Left ventricle myocardium inferior (tissue), 1 donor: ENCODE measurements around the gene CFAP157. TPM values are rescaled to one million over a fixed set of nuclear protein-coding genes. Genes with fewer than 3 reads are reported as not detected.

Experiments
- DNase-seq: peaks from one replicate; pipeline ENCODE4 v3.0.0-alpha.2; 2020
- H3K27ac ChIP-seq: fragments of 200-600 bp; replicated peaks from 2 replicates; pipeline ENCODE4 v1.8.0; 2021
- H3K27me3 ChIP-seq: fragments of 200-600 bp; 2 replicates; pipeline ENCODE4 v1.8.0; 2021; ENCODE audit warnings: low read depth
- H3K36me3 ChIP-seq: fragments of 200-600 bp; 2 replicates; pipeline ENCODE4 v1.8.0; 2021
- H3K4me1 ChIP-seq: fragments of 200-600 bp; 2 replicates; pipeline ENCODE4 v1.8.0; 2021
- H3K4me3 ChIP-seq: fragments of 200-600 bp; 2 replicates; pipeline ENCODE4 v1.8.0; 2021; ENCODE audit warnings: mild to moderate bottlenecking, moderate library complexity
- H3K9me3 ChIP-seq: fragments of 200-600 bp; replicated peaks from 2 replicates; pipeline ENCODE4 v1.8.0; 2021
- intact Hi-C: fragments of 100-400 bp; cut with micrococcal nuclease; formaldehyde crosslinking; loops from one replicate; pipeline ENCODE4 v1.11.0; 2022
- total RNA-seq: library from RNA; stranded (reverse); fragmentation: NEBNext Ultra II Directional; extraction: Animal tissue kit (Norgen Biotek cat#: 25700); gene quantifications from one replicate; pipeline ENCODE4 v1.2.1, GENCODE V29; 2021
- TF ChIP-seq, protein P1 (sequence below): fragments of 200-600 bp; IDR thresholded peaks from 2 replicates; pipeline ENCODE4 v1.8.0; 2021; ENCODE audit warnings: antibody characterized with exemption, mild to moderate bottlenecking, borderline replicate concordance
- donor health status: DM: no; HTN: yes; CAD: no; lungs with severe emphysema.

Gene CFAP157
- total RNA-seq, 1 donor from 2014 or later: not detected

DNA sequence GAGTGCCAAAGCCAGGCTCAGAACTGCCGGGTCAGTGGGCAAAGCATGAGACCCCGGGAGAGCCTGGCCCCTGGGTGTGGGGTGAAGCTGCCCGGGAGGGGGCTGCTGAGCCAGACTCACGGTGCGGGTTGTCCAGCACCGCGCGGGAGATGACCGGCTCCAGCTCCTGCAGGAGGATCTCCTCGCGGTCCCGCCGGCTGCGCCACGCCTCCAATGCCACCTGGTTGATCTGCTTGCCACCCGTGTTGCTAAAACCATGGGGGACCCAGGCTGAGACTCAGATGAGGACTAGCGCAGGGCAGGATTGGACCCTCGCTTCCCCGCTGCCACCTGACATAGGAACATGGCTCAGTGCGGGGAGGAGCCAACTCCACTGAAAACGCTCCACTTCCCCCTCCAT, 25.7 kb downstream of the CFAP157 start:
- Histone ChIP-seq H3K9me3 (no peaks in the 10 kb centered on the region), H3K4me3 (no peak overlapping the region), H3K4me1 (peaks cover 27% of the 10 kb centered on the region), H3K36me3 (peaks cover 22% of the 10 kb centered on the region), H3K27ac (no peak overlapping the region), H3K27me3 (no peaks in the 10 kb centered on the region)
- TF ChIP-seq, protein P1, sequence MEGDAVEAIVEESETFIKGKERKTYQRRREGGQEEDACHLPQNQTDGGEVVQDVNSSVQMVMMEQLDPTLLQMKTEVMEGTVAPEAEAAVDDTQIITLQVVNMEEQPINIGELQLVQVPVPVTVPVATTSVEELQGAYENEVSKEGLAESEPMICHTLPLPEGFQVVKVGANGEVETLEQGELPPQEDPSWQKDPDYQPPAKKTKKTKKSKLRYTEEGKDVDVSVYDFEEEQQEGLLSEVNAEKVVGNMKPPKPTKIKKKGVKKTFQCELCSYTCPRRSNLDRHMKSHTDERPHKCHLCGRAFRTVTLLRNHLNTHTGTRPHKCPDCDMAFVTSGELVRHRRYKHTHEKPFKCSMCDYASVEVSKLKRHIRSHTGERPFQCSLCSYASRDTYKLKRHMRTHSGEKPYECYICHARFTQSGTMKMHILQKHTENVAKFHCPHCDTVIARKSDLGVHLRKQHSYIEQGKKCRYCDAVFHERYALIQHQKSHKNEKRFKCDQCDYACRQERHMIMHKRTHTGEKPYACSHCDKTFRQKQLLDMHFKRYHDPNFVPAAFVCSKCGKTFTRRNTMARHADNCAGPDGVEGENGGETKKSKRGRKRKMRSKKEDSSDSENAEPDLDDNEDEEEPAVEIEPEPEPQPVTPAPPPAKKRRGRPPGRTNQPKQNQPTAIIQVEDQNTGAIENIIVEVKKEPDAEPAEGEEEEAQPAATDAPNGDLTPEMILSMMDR: no peak
- intact Hi-C loops: loop anchor here (5.0 kb wide), 1 partner anchor 140 kb away; no protein-coding TSS in a partner anchor
- DNase-seq: no peak

DNA sequence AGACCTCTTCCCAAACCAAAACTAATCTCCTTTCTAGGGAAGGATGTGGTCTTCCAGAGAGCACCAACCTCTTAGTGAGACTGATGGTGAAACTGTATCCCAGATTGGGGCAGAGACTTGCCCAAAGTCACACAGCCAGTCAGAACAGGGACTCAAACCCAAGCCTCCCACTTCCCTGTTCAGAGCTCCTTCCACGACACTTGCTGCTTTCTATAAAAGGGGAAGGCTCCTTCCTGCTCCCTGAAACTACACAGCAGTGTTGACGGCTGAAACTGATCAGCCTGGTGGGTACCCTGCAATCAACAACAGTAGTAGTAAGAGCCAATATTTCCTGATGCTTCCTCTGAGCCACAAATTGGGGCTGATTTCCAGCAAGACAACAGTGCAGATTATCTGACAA, 26.8 kb downstream of the CFAP157 start:
- DNase-seq: no peak
- no peaks in the 10 kb centered on the region for H3K27me3 ChIP-seq
- H3K4me1 ChIP-seq: peaks cover 27% of the 10 kb centered on the region
- H3K27ac ChIP-seq: no peak overlapping the region
- no peaks in the 10 kb centered on the region for H3K9me3 ChIP-seq
- intact Hi-C loops: loop anchor here (5.0 kb wide), 1 partner anchor 141 kb away; no protein-coding TSS in a partner anchor
- TF ChIP-seq, protein P1: no peak
- H3K4me3 ChIP-seq: no peak overlapping the region
- peaks cover 31% of the 10 kb centered on the region for H3K36me3 ChIP-seq

DNA sequence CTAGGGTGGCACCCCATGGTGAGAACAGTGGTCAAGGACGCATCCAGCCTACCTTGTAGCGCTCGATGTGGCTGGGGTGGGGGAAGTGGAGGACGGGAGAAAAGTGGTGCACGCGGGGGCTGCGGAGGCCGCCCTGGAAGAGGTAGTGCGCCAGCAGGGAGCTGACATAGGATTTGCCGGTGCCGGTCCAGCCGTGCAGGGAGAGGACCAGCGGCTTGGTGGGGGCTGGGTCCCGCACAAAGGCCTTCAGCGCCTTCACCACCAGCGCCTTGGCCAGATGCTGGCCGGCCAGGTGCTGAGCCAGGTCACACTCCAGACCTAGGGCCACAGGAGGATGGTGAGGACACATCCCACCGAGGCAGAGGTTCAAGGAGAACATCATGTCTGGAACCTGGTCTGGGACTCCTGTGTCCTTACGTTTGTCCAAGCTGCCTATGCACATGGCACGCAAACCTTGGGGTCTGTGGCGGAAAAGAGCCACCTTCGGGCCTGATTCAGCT, 27.5 kb downstream of the CFAP157 start:
- H3K36me3 ChIP-seq: peaks cover 36% of the 10 kb centered on the region
- H3K4me1 ChIP-seq: peaks cover 27% of the 10 kb centered on the region
- no peak for DNase-seq
- TF ChIP-seq, protein P1: no peak
- intact Hi-C loops: loop anchor here (5.0 kb wide), 1 partner anchor 142 kb away; no protein-coding TSS in a partner anchor
- no peaks in the 10 kb centered on the region for H3K27me3 ChIP-seq
- H3K9me3 ChIP-seq: no peaks in the 10 kb centered on the region
- H3K27ac ChIP-seq: peak overlapping the region; percentile 98
- peak overlapping the region; percentile 94 for H3K4me3 ChIP-seq

DNA sequence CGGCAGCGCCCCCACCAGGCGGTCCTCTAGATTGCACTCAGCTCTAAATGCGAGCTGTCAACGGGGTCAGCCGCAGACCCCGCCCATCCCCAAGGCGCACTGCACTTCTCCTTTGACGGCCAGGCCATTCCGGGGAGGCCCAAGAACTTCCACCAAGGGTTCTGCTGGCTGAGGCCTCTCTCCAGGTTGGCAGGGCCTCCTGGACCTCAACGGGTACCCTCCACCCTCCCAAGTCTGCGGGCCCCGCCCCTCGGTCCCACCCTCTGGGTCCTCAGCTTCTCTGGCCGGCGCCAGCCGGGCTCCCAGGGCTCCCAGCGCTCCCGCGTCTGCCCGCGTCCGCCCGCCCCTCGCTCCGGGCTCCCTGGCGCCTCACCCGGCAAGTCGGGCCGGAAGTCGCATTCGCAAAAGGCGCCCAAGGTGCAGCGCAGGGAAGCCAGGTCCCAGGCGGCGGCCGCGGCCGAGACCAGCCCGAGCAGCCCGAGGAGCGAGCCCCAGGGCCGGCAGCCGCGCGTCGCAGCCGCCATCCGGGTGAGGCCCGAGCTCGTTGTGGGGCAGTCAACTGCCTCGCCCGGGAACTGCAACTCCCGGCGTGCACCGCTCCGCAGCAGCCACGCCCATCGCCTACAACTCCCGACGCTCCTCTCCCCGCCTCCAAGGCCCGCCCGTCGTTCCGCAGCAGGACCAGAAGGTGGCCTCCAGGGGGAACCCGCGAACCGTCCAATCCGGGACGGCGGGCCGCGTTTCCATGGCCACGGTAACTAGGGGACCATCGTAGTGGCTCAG, 28.1 kb downstream of the CFAP157 start, which contains the start of gene TOR2A:
TSS of gene TOR2A (minus strand) at position 548 of the 783 bp plus-strand sequence. CDS start at position 524, 24 bp downstream.
- peak within 1 kb of the TSS; percentile 94 for H3K4me3 ChIP-seq
- TF ChIP-seq, protein P1: peak; percentile 89
- intact Hi-C loops: loop anchor here (5.0 kb wide), 2 partner anchors 47 to 143 kb away; no protein-coding TSS in a partner anchor
- peak within 1 kb of the TSS; percentile 98 for H3K27ac ChIP-seq
- H3K36me3 ChIP-seq: peaks cover 42% of the 10 kb centered on the region
- H3K27me3 ChIP-seq: no peaks in the 10 kb centered on the region
- DNase-seq: peak; percentile 98
- H3K9me3 ChIP-seq: no peaks in the 10 kb centered on the region
- peaks cover 32% of the 10 kb centered on the region for H3K4me1 ChIP-seq

DNA sequence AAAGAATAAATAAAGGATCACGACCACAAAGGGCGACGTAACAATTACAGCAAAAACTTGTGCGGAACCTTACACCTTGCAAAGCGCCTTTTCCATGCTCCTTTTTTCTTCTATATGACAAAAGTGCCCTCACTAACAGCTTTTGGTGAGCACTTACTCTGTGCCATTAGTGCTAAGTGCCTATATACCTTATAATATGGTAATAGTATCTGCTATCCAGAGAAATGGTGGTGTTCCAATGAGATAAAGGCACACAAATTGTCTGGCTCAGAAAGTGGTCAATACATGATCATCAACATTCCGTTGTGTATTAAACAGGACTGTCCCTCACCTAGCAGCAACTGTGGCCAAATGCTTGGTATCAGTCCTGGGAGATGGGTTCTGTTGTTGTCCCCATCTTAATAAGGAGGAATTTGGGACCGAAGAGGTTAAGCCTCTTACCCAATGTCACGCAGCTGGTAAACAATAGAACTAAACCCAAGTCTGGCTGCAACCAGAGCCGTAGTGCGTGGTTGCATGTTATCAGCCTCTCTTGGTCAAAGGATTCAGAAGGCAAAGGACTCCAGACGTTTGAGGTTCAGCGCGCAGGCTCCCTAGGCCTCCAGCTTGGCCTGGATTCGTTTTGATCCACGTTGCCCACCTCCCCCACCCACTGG, 28.9 kb downstream of the CFAP157 start:
- Histone ChIP-seq H3K27ac (peak overlapping the region; percentile 98), H3K36me3 (peaks cover 45% of the 10 kb centered on the region), H3K4me3 (peak overlapping the region; percentile 94), H3K9me3 (no peaks in the 10 kb centered on the region), H3K4me1 (peaks cover 39% of the 10 kb centered on the region), H3K27me3 (no peaks in the 10 kb centered on the region)
- intact Hi-C loops: loop anchor here (5.0 kb wide), 1 partner anchor 47 kb away; no protein-coding TSS in a partner anchor
- no peak for DNase-seq
- TF ChIP-seq, protein P1: no peak
